Measurements from ENCODE around the gene CTNNA1.
A peak's percentile ranks its signal among the peaks of the same experiment; 100 is the strongest.
"Not testable (repeated sequence)": the region's sequence is repeated elsewhere in the genome, so short reads cannot be mapped to it uniquely, and the experiment has no call there.

CTNNA1 gene

GRCh38 chr5:138757061-138757776, 4.0 kb downstream of the CTNNA1 start:
- DNase-seq (ENCODE audit: low spot score): no peak

GRCh38 chr5:138760448-138761110, 7.4 kb downstream of the CTNNA1 start:
- DNase-seq (ENCODE audit: low spot score): no peak

GRCh38 chr5:138761115-138761514, 7.9 kb downstream of the CTNNA1 start:
- not testable (repeated sequence) for DNase-seq (ENCODE audit: low spot score)

DNA sequence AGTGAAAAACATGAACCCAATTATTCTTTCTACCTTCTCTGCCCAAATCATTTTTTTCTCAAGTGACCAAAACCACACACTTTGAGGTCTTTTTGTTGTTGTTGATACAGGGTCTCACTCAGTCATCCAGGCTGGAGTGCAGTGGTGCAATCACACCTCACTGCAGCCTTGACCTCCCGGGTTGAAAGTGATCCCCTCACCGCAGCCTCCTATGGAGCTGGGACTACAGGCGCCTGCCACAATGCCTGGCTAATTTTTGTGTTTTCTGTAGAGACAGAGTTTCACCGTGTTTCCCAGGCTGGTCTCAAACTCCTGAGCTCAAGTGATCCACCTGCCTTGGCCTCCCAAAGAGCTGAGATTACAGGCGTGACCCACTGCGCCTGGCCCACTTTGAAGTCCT, 8.4 kb downstream of the CTNNA1 start:
- DNase-seq (ENCODE audit: low spot score): not testable (repeated sequence)

GRCh38 chr5:138762110-138762509, 8.9 kb downstream of the CTNNA1 start:
- DNase-seq (ENCODE audit: low spot score): peak; percentile 44

DNA sequence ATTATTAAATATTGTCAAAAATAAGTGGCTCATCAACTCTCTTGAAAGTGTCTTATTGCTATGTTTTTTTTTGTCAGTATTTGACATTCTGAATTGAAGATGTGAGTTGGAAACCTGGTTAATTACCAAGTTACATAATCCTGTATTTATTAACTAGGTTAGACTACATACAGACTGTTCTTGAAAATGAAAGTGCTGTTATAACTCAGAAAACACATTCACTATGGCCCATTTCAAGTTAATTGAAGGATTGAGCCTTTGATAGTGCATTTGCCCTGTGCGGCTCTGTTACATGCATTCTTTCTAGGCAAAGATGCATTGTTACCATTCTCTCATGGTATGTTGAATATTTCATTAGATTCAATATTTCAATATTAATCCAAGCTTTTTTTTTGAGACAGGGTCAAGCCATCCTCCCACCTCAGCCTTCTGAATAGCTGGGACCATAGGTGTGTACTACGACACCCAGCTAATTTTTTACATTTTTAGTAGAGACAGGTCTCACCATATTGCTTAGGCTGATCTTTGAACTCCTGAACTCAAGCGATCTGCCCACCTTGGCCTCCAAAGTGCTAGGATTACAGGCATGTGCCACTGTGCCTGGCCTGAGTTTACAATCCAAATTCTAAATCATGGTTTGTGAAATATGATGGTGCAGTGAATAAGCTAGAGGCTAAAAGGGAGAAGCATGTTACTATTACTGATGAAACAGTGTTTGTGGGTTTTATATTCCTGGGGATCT, 10.0 kb downstream of the CTNNA1 start:
- no peak for DNase-seq (ENCODE audit: low spot score)

GRCh38 chr5:138770291-138770690, 17.1 kb downstream of the CTNNA1 start:
- no peak for DNase-seq (ENCODE audit: low spot score)

DNA sequence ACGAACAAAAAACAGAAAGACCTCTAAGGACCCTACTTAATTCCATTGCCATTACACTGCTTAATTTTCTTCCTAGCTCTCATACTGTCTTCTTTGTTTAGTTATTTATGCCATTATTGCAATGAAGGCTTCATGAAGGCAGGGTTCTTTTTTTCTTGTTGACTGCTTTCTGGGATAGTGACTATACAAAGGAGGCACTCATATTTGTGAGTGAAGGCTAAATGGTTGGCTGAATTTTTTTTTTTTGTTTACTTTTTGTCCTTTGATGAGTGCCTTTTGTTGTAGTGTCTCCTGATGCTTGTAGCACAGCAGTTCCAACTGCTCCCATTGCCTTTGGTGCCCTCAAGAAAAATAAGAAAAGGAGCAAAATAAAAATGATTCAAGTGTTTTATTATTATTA, 17.8 kb downstream of the CTNNA1 start:
- DNase-seq (ENCODE audit: low spot score): peak; percentile 45

DNA sequence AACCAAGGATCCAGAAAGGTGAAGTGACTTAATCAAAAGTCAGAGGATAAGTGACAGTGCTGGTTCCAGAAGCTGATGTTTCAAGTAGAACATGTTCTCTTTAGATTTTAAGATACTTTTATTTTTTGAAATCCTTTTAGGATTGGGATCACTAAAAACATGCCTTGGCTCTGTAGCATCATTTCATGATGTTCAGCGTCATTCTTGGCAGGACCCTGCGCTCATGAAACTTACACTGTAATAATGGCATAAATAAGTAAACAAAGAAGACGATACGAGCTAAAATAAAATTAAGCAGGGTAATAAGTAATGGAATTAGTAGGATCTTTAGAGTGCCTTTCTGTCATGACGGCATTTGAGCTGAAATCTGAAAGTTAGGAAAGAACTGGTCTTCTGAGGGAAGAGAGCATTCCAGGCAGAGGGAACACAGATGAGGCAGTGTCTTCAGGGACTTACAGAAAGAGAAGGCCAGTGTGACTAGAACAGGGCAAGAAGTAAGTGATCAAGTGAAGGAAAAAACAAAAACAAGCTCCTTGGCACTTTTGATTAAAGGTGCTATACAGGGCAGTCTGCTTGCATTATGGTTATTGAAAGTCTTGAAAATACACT, 19.9 kb downstream of the CTNNA1 start:
- no peak for DNase-seq (ENCODE audit: low spot score)

DNA sequence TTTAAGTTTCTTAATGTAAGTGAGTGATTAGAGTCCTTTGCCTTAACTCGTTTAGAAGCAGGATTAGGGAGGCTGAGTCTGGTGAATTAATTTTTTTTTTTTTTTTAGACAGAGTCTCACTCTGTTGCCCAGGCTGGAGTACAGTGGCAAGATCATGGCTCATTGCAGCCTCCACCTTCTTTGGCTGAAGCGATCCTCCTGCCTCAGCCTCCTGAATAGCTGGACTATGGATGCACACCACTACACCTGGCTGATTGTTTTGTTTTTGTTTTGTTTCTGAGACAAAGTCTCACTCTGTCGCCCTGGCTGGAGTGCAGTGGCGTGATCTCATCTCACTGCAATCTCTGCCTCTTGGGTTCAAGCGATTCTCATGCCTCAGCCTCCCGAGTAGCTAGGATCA, 20.4 kb downstream of the CTNNA1 start:
- not testable (repeated sequence) for DNase-seq (ENCODE audit: low spot score)

GRCh38 chr5:138775034-138775433, 21.8 kb downstream of the CTNNA1 start:
- DNase-seq (ENCODE audit: low spot score): no peak

DNA sequence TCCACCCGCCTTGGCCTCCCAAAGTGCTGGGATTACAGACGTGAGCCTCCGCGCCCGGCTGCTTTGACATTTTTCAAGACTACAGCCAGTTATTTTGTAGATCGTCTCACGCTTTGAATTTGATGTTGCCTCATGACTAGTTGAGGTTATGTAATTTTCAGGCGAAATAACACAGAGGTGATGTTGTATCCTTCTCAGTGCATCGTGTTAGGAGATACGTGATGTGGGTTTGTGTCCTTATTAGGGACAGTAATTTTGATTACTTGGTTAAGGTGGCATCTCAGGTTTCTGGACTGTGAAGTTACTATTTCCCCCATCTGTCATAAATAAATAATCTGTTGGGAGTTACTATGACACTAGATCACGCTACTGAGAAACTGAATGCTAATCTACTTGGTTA, 25.0 kb downstream of the CTNNA1 start:
- DNase-seq (ENCODE audit: low spot score): no peak

GRCh38 chr5:138783976-138784375, 30.8 kb downstream of the CTNNA1 start:
- no peak for DNase-seq (ENCODE audit: low spot score)

DNA sequence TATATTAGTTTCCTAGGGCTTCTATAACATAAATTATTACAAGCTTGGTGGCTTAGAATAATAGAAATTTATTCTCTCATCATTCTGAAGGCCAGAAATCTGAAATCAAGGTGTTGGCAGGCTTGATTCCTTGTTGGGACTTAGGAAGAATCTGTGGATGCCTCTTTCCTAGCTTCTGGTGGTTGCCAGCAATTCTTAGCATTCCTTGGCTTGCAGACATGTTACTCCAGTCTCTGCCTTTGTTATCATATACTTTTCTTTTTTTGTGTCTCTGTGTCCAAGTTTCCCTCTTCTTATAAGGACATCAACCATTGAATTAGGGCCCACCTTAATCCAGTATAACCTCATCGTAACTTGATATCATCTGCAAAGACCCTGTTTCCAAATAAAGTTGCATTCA, 31.4 kb downstream of the CTNNA1 start:
- DNase-seq (ENCODE audit: low spot score): no peak

- peak; percentile 38 for DNase-seq (ENCODE audit: low spot score)
Observed at GRCh38 chr5:138789771-138790242, 36.6 kb downstream of the CTNNA1 start.

DNA sequence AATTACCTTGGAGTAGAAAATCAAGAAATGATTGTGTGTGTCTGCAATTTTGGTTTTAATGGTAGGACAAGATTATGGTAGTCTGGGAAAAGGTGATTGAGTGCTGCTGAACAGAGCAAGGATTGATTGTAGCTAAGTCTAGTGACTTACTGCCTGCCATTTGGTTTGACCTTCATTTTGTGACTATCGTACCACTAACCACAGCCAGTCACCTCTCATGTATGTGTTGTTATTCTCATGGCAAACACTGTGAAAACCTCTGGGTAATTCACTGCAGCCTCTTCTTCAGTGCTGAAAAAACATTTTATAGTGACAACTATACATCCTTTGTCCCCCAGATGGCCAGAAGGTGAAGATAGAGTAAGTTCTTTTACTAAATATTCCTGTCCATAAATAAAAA, 37.5 kb downstream of the CTNNA1 start:
- DNase-seq (ENCODE audit: low spot score): no peak

- no peak for DNase-seq (ENCODE audit: low spot score)
Observed at GRCh38 chr5:138792195-138792790, 39.1 kb downstream of the CTNNA1 start.

- no peak for DNase-seq (ENCODE audit: low spot score)
Observed at GRCh38 chr5:138793575-138793974, 40.4 kb downstream of the CTNNA1 start.

GRCh38 chr5:138803285-138803684, 50.1 kb downstream of the CTNNA1 start:
- no peak for DNase-seq (ENCODE audit: low spot score)

DNA sequence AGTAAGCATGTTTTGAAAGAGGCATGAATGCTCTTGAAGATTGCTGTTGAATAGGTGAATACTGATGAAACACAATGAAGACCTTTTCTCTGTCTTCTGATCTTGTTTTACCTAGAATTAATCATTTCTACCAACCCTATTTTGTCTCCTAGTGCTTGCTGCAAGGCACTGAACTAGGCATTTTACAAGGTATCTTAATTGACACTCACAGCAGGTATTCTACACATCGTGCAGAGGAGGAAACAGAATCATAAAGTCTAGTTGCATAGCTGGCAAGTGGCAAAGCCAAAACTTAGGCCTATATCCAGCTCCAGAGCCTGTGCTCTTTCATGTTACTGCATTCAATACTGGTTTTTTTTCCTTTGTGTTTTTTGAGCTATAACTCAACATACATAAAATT, 50.7 kb downstream of the CTNNA1 start:
- DNase-seq (ENCODE audit: low spot score): no peak

DNA sequence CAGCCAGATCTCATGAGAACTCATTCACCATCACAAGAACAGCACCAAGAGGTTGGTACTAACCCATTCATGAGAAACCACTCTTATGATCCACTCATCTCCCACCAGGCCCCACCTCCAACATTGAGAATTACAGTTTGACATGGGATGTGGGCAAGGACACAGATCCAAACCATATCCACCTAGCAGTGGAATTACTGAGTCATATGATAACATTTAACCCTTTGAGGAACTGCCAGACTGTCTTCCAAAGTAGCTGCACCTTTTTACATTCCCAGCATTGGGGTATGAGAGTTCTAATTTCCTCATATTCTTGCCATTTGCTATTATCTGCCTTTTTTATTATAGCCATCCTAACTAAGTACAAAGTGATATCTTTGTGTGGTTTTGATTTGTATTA, 51.9 kb downstream of the CTNNA1 start:
- no peak for DNase-seq (ENCODE audit: low spot score)

DNA sequence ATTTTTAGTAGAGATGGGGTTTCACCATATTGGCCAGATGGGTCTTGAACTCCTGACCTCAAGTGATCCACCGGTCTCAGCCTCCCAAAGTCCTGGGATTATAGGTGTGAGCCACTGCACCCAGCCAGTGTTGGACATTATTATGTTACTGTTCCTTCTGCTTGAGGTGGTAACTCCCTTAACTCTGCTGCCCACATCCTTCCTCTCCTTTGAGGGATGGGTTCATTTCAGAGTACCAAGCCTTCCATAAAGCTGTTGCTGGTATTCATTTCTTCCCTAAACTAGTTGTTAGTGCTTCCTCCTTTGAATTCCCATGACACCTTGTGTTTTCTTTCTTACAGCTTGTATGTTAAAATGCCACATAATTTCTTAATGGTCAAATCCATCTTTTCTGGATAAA, 54.0 kb downstream of the CTNNA1 start:
- DNase-seq (ENCODE audit: low spot score): no peak

Data from pons (tissue), 1 donor.